Stimulated activated naive CD4-positive, alpha-beta T cell treated with Interleukin-2 at 50 U/mL for 16 hours (primary cell): Measurements from ENCODE around the gene SPRED2.

ENCODE experiments used
- DNase-seq: peaks from one replicate; lab custom pipeline; 2025; lab: John Stamatoyannopoulos, UW

SPRED2 gene

GRCh38 chr2:65309699-65310098, 122.7 kb downstream of the SPRED2 start:
- DNase-seq = no peak

DNA sequence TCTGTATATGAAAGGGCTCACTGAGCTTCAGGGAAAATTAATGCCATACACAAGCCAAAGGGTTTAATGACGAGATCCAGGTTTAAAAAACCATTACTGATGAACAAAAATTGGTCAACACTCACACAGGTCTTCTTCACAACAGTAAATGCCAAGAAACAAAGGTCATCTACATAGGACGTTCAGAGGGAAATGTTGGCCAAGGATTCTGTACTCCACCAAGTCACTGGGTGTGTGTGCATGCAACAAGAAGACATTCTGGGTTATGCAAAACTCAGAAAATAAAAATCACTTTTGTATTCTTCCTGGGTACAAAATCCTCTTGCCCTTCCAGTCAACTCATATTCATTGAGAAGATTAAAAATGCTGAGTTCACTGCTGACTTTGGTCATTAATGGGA, 126.5 kb downstream of the SPRED2 start:
- DNase-seq = no peak

DNA sequence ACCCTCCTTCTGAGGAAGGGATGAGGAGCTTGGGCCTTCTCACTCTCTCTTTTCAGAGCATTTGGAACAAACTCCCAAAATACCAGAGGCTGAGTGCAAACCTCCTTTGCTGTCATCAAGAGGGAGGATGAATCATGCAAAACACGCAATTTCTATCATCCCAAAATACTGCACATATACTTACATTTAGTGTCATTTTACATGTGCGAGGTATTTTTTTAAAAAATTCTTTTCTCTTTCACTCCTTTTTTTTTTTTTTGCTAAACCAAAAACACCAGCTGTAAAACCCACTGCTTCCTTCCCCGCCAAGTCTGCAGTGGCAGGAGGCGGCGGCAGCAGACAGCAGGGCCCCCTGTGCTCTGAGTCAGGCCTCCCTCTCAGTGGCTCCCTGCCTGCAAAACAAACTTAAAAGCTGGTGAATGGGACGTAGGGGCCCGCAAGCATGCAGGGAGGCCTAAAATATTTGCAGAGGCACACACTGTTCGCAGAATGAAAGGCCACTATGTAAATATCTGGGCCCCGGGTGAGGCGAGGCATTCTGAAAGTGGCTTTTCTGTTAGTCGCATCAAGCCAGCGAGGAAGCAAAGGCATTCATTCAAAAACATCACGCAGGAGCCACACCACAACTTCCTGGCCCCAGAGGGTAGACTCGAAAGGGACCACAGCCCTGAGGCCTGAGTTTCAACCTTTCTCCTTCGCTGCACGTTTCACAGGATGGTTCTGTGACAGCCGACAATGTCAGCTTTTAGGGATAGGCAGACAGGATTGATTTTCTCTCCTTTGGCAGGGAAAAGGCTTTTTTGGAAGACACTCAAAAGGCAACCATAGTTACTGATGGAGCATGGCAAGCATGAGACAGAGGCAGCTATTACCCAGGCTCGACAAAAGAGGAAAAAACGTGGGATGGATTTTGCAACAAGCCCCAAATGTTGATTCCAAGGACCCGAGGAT, 131.4 kb downstream of the SPRED2 start:
- DNase-seq = peak; percentile 85

GRCh38 chr2:65300134-65300760, 132.2 kb downstream of the SPRED2 start:
- no peak for DNase-seq

DNA sequence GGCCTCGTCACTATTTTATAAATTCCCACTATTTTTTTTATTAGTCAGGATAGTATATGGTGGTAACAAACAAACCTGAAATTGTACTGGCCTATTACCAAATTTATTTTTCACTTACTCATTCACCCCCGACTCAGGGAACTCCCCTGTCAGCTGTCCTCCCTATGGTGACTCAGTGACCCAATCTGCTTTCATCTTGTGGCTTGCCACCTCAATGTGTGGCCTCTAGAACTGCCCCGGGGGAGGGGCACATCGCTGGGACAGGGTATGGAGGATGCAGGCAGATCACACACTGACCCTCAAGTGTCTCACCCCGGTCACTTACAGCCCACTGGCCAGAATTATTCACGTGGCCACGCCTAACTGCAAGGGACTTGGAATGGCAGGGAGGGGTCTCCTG, 133.2 kb downstream of the SPRED2 start:
- peak; percentile 57 for DNase-seq

DNA sequence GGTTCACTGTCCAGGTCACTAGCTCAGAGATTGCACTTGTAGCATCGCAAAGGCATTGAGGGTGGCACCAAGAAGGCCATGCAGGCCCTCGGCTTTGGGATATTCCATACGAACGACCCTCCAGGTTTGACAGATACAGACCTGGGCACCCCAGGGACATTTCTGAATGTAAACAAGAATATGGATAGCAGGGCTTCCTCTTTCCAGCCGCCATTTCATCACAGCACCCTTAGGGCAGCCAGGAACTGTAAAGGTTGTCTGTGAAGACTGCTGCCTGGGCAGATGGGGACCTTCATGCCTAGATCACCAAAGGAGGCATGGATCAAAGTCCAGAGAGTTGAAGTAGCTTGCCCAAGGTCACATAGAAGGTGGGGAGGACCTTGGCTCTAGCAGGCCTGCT, 134.3 kb downstream of the SPRED2 start:
- no peak for DNase-seq

DNA sequence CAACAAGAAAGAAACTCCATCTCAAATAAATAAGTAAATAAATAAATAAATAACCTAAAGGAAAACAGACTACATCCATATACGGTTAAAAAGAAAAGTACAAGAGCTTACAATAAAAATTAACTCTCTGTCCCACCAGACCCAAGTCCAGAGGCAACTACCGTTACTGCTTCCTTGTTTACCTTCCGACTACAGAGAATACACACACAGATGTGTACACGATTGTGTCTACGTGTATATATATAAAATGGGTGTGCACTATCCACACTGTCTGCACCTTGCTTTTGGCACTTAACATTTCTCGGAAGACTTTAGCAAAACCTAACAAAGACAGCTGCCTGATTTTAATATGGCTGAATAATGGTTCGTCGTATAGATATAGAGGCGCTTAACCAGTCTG, 134.9 kb downstream of the SPRED2 start:
- no peak for DNase-seq

DNA sequence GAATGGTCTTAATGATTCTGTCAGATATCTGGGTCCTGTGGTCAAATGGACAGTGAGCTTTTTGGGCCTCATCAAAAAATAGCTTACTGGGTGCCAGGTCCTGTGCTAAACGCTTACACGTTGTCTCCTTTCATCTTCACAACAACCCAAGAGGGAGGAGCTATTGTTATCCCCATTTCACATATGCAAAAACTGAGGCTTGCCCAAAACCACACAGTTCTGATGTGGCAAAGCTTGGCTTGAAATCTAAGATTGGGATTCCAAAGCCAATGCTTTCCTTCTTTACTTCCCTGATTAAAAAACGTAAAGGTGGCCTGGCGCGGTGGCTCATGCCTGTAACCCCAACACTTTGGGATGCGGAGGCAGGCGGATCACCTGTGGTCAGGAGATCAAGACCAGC, 135.4 kb downstream of the SPRED2 start:
- no peak for DNase-seq

DNA sequence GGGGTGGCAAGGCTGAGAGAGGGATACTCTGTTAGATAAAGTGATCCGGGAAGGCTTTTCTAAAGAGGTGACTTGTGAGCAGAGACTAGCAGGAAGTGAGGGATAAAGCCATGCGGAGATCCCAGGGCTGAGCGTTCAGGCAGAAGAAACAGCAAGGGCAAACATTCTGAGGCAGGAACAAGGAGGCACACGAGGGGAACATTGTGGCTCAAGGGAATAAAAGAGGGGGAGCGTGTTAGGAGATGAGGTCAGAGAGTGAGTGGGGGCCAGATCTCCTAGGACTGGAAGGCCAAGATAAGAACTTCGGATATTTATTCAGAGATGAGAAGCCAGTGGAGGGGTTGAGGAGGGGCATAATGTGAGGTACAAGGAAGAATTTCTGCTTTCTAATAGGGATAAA, 137.7 kb downstream of the SPRED2 start:
- no peak for DNase-seq

GRCh38 chr2:65294136-65294535, 138.3 kb downstream of the SPRED2 start:
- DNase-seq = no peak

DNA sequence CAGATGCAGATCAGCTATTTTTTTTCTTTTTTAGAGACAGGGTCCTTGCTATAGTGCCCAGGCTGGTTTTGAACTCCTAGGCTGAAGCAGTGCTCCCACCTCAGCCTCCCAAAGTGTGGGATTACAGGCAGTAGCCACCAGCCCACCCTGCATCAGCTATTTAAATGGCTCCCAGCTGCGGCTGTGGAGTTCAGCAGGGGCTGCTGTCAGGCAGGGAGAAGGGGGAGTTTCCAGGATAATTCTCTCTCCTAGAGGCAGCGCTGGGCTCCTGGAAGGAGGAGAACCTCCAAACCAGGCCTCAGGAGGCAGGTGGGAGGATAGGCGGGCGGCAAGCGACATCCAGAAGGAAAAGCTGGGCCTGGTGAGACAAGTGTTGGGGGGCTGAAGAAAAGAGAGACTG, 139.0 kb downstream of the SPRED2 start:
- no peak for DNase-seq

DNA sequence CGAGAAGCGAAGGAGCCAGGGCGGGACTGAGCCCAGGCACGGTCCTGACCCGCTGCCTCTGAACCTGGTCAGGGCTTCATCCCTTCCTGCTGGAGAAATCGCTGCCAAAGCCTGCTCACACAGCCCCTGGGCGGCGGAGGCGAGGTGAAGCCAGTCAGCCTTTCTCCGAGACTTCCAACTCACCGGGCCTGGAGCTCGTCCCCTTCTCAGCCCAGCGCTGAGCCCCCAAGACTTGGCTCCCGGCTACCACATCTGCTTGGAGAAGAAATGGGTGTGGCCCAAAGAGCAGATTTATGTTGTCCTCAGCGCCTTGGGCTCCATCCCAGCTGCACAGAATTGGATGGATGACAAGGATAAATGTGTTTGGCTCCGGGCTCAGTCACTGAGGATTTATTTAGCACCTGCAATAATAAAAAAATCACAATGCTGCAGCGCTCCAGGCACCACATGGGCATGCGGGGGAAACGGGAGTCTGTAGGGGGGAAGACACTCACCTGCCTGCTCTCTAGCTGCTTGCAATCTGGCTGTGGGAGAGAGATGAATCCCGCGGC, 139.9 kb downstream of the SPRED2 start:
- DNase-seq = no peak

GRCh38 chr2:65292106-65292400, 140.3 kb downstream of the SPRED2 start:
- no peak for DNase-seq

GRCh38 chr2:65291216-65292105, 140.9 kb downstream of the SPRED2 start:
- DNase-seq = no peak

DNA sequence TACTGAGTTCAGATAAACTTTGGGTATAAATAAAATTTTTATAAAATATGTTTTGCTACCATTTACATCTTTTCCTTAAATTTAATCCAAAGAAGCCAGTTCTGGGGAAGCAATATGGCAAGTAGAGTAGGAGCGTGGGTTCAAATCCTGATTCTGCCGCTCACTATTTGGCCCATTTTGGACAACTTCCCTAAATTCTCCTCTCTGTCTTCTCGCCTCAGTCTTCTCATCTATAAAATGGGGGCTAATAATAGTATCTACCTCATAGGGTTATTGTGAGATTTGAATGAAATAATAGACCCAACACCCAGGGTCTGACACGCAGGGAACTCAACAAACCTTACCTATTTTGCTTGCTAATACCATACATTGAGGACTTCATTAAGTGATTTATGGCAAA, 145.0 kb downstream of the SPRED2 start:
- DNase-seq = no peak

DNA sequence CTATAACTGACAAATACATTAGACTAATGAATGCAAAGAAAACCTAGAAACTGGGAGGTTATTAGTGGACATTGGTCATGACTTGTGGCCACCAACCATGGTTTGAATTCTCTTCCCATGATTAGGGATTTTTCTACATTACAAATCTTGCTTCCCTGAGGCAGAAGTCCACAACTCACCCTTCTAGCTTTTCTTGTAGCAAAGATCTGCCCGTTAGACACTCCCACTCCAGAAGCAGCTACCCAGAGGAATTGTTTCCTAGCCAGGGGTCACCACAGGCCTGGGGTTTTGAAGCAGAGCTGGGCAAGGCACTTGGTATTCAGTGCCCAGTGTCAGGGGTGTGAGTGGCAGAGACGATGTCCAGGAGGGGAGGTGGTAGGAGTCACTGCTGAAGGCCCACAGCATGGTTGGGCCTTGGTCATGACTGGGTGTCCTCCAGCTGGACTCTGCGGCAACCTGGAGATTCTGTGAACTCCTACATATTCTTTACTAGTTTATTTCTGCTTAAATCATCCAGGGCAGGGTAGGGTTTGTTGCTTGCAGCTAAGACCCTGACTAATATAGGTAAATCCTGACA, 149.8 kb downstream of the SPRED2 start:
- no peak for DNase-seq

GRCh38 chr2:65281627-65282351, 150.6 kb downstream of the SPRED2 start:
- no peak for DNase-seq

DNA sequence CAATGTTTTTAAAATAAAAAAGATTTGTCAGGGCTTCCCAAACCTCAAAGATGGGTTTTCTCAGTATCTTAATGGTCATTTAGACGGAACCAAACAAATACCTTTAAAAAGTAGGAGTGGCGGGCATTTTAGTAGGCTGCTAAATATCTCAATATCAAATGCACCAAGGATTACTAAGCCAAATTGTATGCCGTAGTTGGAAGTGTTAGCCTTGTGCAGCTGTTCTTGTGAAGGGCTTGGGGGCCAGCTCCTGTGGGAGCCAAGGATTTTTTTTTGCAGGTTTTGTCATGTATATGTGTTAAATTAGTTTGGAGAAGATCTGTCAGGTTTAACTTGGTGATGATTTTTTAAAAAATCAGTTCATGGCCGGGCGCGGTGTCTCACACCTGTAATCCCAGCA, 152.6 kb downstream of the SPRED2 start:
- no peak for DNase-seq

DNA sequence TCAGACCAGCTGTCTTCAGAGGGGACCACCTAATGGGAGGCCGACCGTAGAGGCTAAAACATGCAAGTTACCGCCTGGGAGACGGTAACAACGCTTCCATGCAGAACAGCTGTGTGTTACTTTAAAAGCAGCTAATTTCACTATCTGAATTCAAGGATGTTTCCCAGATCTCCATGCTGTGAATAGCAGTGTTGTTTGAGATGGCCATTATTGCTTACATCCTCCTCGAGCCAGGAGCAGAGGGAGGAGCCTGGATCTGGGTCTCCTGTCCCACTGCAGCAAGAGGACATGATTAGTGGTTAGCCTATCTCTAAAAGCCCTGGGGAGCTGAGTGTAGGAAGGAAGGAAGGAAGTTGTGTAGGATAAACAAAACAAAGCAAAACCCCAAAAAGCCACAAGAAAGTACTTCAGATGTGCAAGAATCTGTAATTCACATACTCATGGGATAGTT, 153.8 kb downstream of the SPRED2 start:
- DNase-seq = no peak

DNA sequence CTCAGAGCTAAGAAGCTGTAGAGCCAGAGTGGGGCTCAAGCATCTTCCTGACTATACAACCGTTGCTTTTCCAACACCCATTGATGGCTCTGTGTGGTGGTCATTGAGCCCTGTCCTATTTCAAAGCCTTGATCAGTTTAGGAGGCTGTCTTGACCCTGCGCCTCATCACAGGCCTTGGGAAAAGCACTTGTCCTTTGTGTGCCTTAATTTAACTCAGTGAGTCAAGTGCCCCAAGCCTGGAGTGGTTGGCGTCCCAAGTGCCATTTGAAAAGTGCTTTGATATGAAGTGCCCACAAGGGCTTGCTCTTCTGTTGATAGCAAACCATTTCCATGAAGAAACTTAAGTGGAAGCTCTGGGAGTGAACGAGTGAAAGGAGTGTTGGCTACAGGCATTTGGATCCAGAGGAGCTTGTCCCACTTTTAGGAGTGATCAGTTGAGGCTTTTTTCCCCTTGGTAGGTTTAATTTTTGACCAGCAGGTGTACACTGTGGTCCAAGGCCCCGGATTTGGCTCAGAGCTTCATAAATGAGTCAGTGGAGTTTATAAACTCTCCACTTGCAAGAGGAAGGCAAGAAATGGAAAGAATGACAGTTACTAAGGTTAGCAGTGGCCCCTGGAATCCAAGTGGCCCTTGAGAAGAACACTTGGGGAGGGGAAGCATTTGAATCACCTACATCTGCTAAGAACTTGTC, 154.5 kb downstream of the SPRED2 start:
- DNase-seq = no peak

DNA sequence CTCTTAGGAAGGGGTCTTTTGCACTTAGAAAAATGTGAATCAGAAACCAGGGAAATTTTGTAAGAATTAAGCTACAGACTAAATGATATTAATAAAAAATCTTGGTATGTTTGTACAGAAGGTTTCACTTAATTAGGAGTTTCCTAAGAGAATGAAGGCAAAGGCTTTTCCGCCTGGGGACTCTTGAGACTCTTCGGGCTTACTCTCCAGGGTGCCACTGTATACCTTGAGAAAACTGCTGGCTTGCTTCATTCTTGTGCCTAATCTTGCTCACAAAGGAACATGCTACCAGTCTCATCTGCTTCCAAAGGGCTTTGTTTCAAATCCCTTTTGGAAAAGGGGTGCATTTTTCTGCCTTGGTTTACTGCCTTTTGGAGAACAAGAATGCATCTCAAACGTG, 155.3 kb downstream of the SPRED2 start:
- DNase-seq = no peak
